Transverse colon (tissue), 4 donors: ENCODE data around the gene DNAJA2. TPM values are rescaled to one million over a fixed set of nuclear protein-coding genes. Genes with fewer than 3 reads are reported as not detected.
"Not testable (repeated sequence)": the region's sequence is repeated elsewhere in the genome, so short reads cannot be mapped to it uniquely, and the experiment has no call there.

Experiments used
- DNase-seq: peaks from one replicate; pipeline ENCODE4 v3.0.0-alpha.2; 2019
- H3K27ac ChIP-seq, 4 donors: fragments of 200-600 bp; sonication (generic); 2 replicates each; pipeline ENCODE4 v1.5.1; 2016 to 2018; ENCODE audit warnings: inconsistent platforms in 4 of 4
- H3K27me3 ChIP-seq: fragments of 200-600 bp; sonication (generic); 2 replicates; pipeline ENCODE4 v1.5.1; 2017; ENCODE audit warnings: inconsistent platforms
- H3K36me3 ChIP-seq, 4 donors: fragments of 200-600 bp; sonication (generic); 2 replicates each; pipeline ENCODE4 v1.5.1; 2017 to 2019; ENCODE audit warnings: inconsistent platforms in 4 of 4
- H3K4me1 ChIP-seq, 4 donors: fragments of 200-600 bp; sonication (generic); 2 replicates each; pipeline ENCODE4 v1.5.1; 2017 to 2020; ENCODE audit warnings: inconsistent platforms in 4 of 4
- H3K4me3 ChIP-seq, 4 donors: fragments of 200-600 bp; sonication (generic); 1 replicate in 1 of 4; 2 replicates in 3 of 4; pipeline versions ENCODE4 v1.5.1 to v1.6.1; 2017 to 2019; ENCODE audit warnings: inconsistent platforms in 4 of 4
- H3K9me3 ChIP-seq, 2 donors: fragments of 200-600 bp; sonication (generic); 2 replicates each; pipeline ENCODE4 v1.5.1; 2017 to 2019; ENCODE audit warnings: inconsistent platforms in 2 of 2
- CTCF ChIP-seq, 5 experiments: fragments of 200-600 bp in 3 of 5; fragments of 450-650 bp in 2 of 5; sonication (generic) in 3 of 5; IDR thresholded peaks; 1 replicate in 2 of 5; 2 replicates in 3 of 5; pipeline ENCODE4 v1.5.1; 2016 to 2017; ENCODE audit warnings: antibody characterized with exemption in 5 of 5, inconsistent platforms in 3 of 5, mild to moderate bottlenecking in 2 of 5, moderate library complexity in 1 of 5
- EP300 ChIP-seq: sonication (generic); formaldehyde crosslinking; IDR thresholded peaks from one replicate; pipeline ENCODE4 v1.6.1; 2017; ENCODE audit warnings: antibody characterized with exemption, low read depth
- POLR2A ChIP-seq: fragments of 450-650 bp; IDR thresholded peaks from one replicate; pipeline ENCODE4 v1.6.1; 2016; ENCODE audit warnings: antibody characterized with exemption, mild to moderate bottlenecking, moderate library complexity
- POLR2AphosphoS5 ChIP-seq, 3 donors: sonication (generic); formaldehyde crosslinking; IDR thresholded peaks; one replicate each; pipeline ENCODE4 v1.6.1; 2016; ENCODE audit warnings: antibody characterized with exemption in 3 of 3
- WGBS, 2 donors: methylation state at CpG; one replicate each; pipeline ENCODE4 v1.1.5; 2018; ENCODE audit warnings: low coverage in 1 of 2; 5-methylcytosine and 5-hydroxymethylcytosine counted together
- in situ Hi-C, 4 donors: fragments of 200-750 bp; cut with MboI; loops; one replicate each; pipeline versions ENCODE4 v1.15.0 to v1.15.1; 2017; ENCODE audit warnings: low sequenced_read_pairs in 3 of 4, low pct_ligation_motif_present in 1 of 4, low pct_unique_long_range_greater_than_20kb in 1 of 4
- intact Hi-C: fragments of 100-400 bp; cut with DNase I; formaldehyde crosslinking; loops from one replicate; pipeline ENCODE4 v1.15.1; 2023; ENCODE audit warnings: low total_unique reads
- total RNA-seq, 4 donors: library from RNA; depleted of rRNA; stranded (reverse); fragments of >200 nt; gene quantifications; one replicate each; pipeline ENCODE4 v1.1.0, GENCODE V29; 2016

The DNAJA2 gene
- total RNA-seq, 4 donors from 2014 or later: 17.1 to 53.2 (median 39.2) TPM

- Histone ChIP-seq H3K36me3 (no peaks in the 10 kb centered on the region), H3K27me3 (no peaks in the 10 kb centered on the region), H3K4me1 (no peaks in the 10 kb centered on the region), H3K27ac (no peak overlapping the region), H3K9me3 (no peaks in the 10 kb centered on the region), H3K4me3 (no peak overlapping the region)
- TF ChIP-seq POLR2AphosphoS5 (IDR thresholded peaks at IDR 0.05) (no peak), POLR2A (no peak), EP300 (no peak), CTCF (IDR thresholded peaks at IDR 0.05) (no peak)
- no peak for DNase-seq
- 89 to 92% methylated on average over 3 to 4 of the region's 4 CpGs for WGBS, 2 donors
- in situ Hi-C loops: no loop called here
- intact Hi-C loops: no loop called here
These were observed 34.7 kb upstream of the DNAJA2 start for GRCh38 chr16:47008174-47008573.

- no peaks in the 10 kb centered on the region for H3K4me1 ChIP-seq
- TF ChIP-seq CTCF (IDR thresholded peaks at IDR 0.05) (no peak), EP300 (no peak), POLR2A (no peak), POLR2AphosphoS5 (IDR thresholded peaks at IDR 0.05) (no peak)
- in situ Hi-C loops (no loop called here), intact Hi-C loops (no loop called here)
- 88 to 100% methylated on average over 1 to 2 of the region's 2 CpGs for WGBS, 2 donors
- DNase-seq: no peak
- no peak overlapping the region for H3K27ac ChIP-seq
- H3K9me3 ChIP-seq: no peaks in the 10 kb centered on the region
- H3K4me3 ChIP-seq: no peak overlapping the region
- no peaks in the 10 kb centered on the region for H3K27me3 ChIP-seq
- H3K36me3 ChIP-seq: no peaks in the 10 kb centered on the region
These were observed 31.2 kb upstream of the DNAJA2 start for GRCh38 chr16:47004652-47005051.

GRCh38 chr16:47000066-47000465 is 26.6 kb upstream of the DNAJA2 start:
- in situ Hi-C loops, H3K9me3 ChIP-seq, intact Hi-C loops, DNase-seq, H3K27ac ChIP-seq, H3K36me3 ChIP-seq, H3K4me1 ChIP-seq, H3K4me3 ChIP-seq, H3K27me3 ChIP-seq: not testable (repeated sequence)
- no CpG with 5 or more reads among the region's 29 CpGs for WGBS, 2 donors

- intact Hi-C loops (no loop called here), in situ Hi-C loops (no loop called here)
These were observed 24.4 kb upstream of the DNAJA2 start for GRCh38 chr16:46997844-46998243.

More at GRCh38 chr16:46997844-46998243, 24.4 kb upstream of the DNAJA2 start:
- Histone ChIP-seq H3K4me3 (no peak overlapping the region), H3K4me1 (no peaks in the 10 kb centered on the region), H3K27me3 (no peaks in the 10 kb centered on the region), H3K27ac (no peak overlapping the region), H3K9me3 (no peaks in the 10 kb centered on the region), H3K36me3 (no peaks in the 10 kb centered on the region)
- TF ChIP-seq CTCF (IDR thresholded peaks at IDR 0.05): no peak
- TF ChIP-seq EP300: no peak
- TF ChIP-seq POLR2AphosphoS5 (IDR thresholded peaks at IDR 0.05): no peak
- TF ChIP-seq POLR2A: no peak
- no peak for DNase-seq
- 92 to 93% methylated on average over 3 of the region's 3 CpGs for WGBS, 2 donors
